Measurements from ENCODE around the gene LRP1. TPM values are rescaled to one million over a fixed set of nuclear protein-coding genes. Genes with fewer than 3 reads are reported as not detected.

LRP1 gene
- total RNA-seq, 2 experiments from 2014 or later, result 1.1 to 4.4 TPM

GRCh38 chr12:57185403-57185802, 57.1 kb downstream of the LRP1 start:
- POLR2A ChIA-PET, result no interaction called here
- no peak for DNase-seq (ENCODE audit: low spot score)

DNA sequence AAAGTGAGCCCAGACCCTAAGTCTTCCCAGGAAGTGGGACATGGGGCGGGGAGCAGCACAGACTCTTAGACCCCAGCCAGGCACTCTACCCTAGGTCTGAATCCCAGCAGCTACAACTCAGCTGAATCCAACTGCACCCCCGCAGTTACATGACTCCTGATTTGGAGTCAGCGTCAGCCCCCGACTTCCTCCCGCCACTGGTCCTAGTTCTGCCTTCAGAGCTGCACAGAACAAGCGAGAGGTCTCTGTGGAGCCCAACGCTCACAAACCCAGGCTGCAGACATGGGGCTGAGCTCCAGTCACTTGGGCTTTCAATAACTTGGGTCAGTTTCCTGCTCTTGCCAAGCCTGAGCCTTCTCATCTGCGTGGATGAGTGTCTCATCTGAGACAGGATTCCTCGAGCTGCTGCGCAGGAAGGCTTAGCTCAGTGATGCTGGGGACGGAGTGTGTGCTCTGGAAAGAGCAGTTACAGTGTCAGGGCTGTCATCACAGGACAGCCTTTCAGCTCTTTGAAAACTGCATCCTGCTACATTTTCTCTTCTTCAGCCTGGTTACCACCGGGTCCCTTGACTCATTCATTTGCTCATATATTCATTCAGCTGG, 57.7 kb downstream of the LRP1 start:
- ChIA-PET CTCF (ENCODE audit: unreplicated experiment) (interaction anchor here (0.5 to 1.1 kb wide), 3 partner anchors 57 to 74 kb away, joined by 3 to 4 read pairs (median 3); partner anchors contain the start of gene STAC3), POLR2A (interaction anchor here (0.6 kb wide), 2 partner anchors 665 to 1329 kb away, joined by 3 to 4 read pairs; no protein-coding TSS in a partner anchor)
- Histone ChIP-seq H3K36me3 (ENCODE audit: insufficient read depth, low read length) (no peaks in the 10 kb centered on the region), H3K27ac (ENCODE audit: low read depth, low read length, poor library complexity, severe bottlenecking) (no peak overlapping the region), H3K4me1 (ENCODE audit: insufficient read depth, low read length, poor library complexity, severe bottlenecking) (no peaks in the 10 kb centered on the region), H4K20me1 (ENCODE audit: insufficient read depth, low read length) (no peaks in the 10 kb centered on the region), H3K9me2 (ENCODE audit: insufficient read depth, low read length) (no peaks in the 10 kb centered on the region), H2AFZ (ENCODE audit: low read length) (no peak overlapping the region), H3K9me3 (ENCODE audit: low read length) (no peaks in the 10 kb centered on the region), H3K4me2 (ENCODE audit: low read length) (no peak overlapping the region), H3K4me3 (ENCODE audit: low read depth, low read length, poor library complexity, severe bottlenecking) (no peak overlapping the region), H3K79me2 (ENCODE audit: insufficient read depth, low read depth, low read length) (no peaks in the 10 kb centered on the region)
- no TSS peak for BruUV-seq (replicated peaks)
- intact Hi-C loops (cut with micrococcal nuclease; ENCODE audit: unreplicated experiment), result no loop called here
- TF ChIP-seq, protein P1, sequence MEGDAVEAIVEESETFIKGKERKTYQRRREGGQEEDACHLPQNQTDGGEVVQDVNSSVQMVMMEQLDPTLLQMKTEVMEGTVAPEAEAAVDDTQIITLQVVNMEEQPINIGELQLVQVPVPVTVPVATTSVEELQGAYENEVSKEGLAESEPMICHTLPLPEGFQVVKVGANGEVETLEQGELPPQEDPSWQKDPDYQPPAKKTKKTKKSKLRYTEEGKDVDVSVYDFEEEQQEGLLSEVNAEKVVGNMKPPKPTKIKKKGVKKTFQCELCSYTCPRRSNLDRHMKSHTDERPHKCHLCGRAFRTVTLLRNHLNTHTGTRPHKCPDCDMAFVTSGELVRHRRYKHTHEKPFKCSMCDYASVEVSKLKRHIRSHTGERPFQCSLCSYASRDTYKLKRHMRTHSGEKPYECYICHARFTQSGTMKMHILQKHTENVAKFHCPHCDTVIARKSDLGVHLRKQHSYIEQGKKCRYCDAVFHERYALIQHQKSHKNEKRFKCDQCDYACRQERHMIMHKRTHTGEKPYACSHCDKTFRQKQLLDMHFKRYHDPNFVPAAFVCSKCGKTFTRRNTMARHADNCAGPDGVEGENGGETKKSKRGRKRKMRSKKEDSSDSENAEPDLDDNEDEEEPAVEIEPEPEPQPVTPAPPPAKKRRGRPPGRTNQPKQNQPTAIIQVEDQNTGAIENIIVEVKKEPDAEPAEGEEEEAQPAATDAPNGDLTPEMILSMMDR (conservative IDR thresholded peaks at IDR 0.05; ENCODE audit: low read length), result no peak
- no peak for TF ChIP-seq EZH2phosphoT487 (IDR thresholded peaks at IDR 0.05; ENCODE audit: borderline replicate concordance, low read depth, low read length)
- DNase-seq (ENCODE audit: low spot score), result no peak

More at GRCh38 chr12:57185403-57185802, 57.1 kb downstream of the LRP1 start:
- no peak overlapping the region for H2AFZ ChIP-seq (ENCODE audit: low read length)
- no peaks in the 10 kb centered on the region for H3K9me3 ChIP-seq (ENCODE audit: low read length)
- no peaks in the 10 kb centered on the region for H3K9me2 ChIP-seq (ENCODE audit: insufficient read depth, low read length)
- no peaks in the 10 kb centered on the region for H4K20me1 ChIP-seq (ENCODE audit: insufficient read depth, low read length)
- H3K36me3 ChIP-seq (ENCODE audit: insufficient read depth, low read length), result no peaks in the 10 kb centered on the region
- H3K4me3 ChIP-seq (ENCODE audit: low read depth, low read length, poor library complexity, severe bottlenecking), result no peak overlapping the region
- BruUV-seq (replicated peaks), result no TSS peak
- CTCF ChIA-PET (ENCODE audit: unreplicated experiment), result interaction anchor here (1.1 kb wide), 1 partner anchor 73 kb away, joined by 3 read pairs; no protein-coding TSS in a partner anchor
- no peak for TF ChIP-seq EZH2phosphoT487 (IDR thresholded peaks at IDR 0.05; ENCODE audit: borderline replicate concordance, low read depth, low read length)
- TF ChIP-seq, protein P1 (conservative IDR thresholded peaks at IDR 0.05; ENCODE audit: low read length), result no peak
- H3K4me1 ChIP-seq (ENCODE audit: insufficient read depth, low read length, poor library complexity, severe bottlenecking), result no peaks in the 10 kb centered on the region
- intact Hi-C loops (cut with micrococcal nuclease; ENCODE audit: unreplicated experiment), result no loop called here
- H3K27ac ChIP-seq (ENCODE audit: low read depth, low read length, poor library complexity, severe bottlenecking), result no peak overlapping the region
- H3K4me2 ChIP-seq (ENCODE audit: low read length), result no peak overlapping the region
- H3K79me2 ChIP-seq (ENCODE audit: insufficient read depth, low read depth, low read length), result no peaks in the 10 kb centered on the region
